GM23248 (cell line): ENCODE data around the gene ABCA1. TPM values are rescaled to one million over a fixed set of nuclear protein-coding genes. Genes with fewer than 3 reads are reported as not detected.

Experiments used
- DNase-seq: peaks from one replicate; pipeline ENCODE4 v3.0.0-alpha.2; 2015
- H2AFZ ChIP-seq: fragments of 200-600 bp; sonication (generic); 2 replicates; pipeline ENCODE4 v1.6.1; 2016; ENCODE audit warnings: antibody characterized with exemption
- H3F3A ChIP-seq: fragments of 200-600 bp; sonication (generic); 2 replicates; pipeline ENCODE4 v1.6.1; 2016; ENCODE audit warnings: mild to moderate bottlenecking, antibody characterized with exemption, mixed run types; ENCODE audit not compliant: insufficient read depth
- H3K27ac ChIP-seq: fragments of 200-600 bp; sonication (generic); 2 replicates; pipeline ENCODE4 v1.5.1; 2016; ENCODE audit warnings: mild to moderate bottlenecking
- H3K27me3 ChIP-seq: fragments of 200-600 bp; sonication (generic); replicated peaks from 2 replicates; pipeline ENCODE4 v1.6.1; 2016; ENCODE audit warnings: mild to moderate bottlenecking; ENCODE audit not compliant: insufficient read depth
- H3K36me3 ChIP-seq: fragments of 200-600 bp; sonication (generic); 2 replicates; pipeline ENCODE4 v1.6.1; 2016; ENCODE audit warnings: low read depth, mild to moderate bottlenecking
- H3K4me1 ChIP-seq: fragments of 200-600 bp; sonication (generic); 2 replicates; pipeline ENCODE4 v1.6.1; 2016; ENCODE audit warnings: mild to moderate bottlenecking; ENCODE audit not compliant: insufficient read depth
- H3K4me2 ChIP-seq: fragments of 200-600 bp; sonication (generic); one replicate; pipeline ENCODE4 v1.6.1; 2016; ENCODE audit warnings: mild to moderate bottlenecking; ENCODE audit not compliant: unreplicated experiment
- H3K4me3 ChIP-seq: fragments of 200-600 bp; sonication (generic); 2 replicates; pipeline ENCODE4 v1.5.1; 2016; ENCODE audit warnings: mild to moderate bottlenecking
- H3K79me2 ChIP-seq: fragments of 200-600 bp; sonication (generic); 2 replicates; pipeline ENCODE4 v1.6.1; 2016; ENCODE audit warnings: mild to moderate bottlenecking; ENCODE audit not compliant: insufficient read depth
- H3K9ac ChIP-seq: fragments of 200-600 bp; sonication (generic); 2 replicates; pipeline ENCODE4 v1.6.1; 2016; ENCODE audit warnings: mild to moderate bottlenecking
- H3K9me2 ChIP-seq: fragments of 200-600 bp; sonication (generic); 2 replicates; pipeline ENCODE4 v1.6.1; 2016; ENCODE audit warnings: mixed run types, mild to moderate bottlenecking, moderate library complexity; ENCODE audit not compliant: insufficient read depth
- H3K9me3 ChIP-seq: fragments of 200-600 bp; sonication (generic); one replicate; pipeline ENCODE4 v1.6.1; 2017; ENCODE audit warnings: low read depth
- H4K20me1 ChIP-seq: fragments of 200-600 bp; sonication (generic); 2 replicates; pipeline ENCODE4 v1.6.0; 2016; ENCODE audit not compliant: insufficient read depth
- EZH2 ChIP-seq: fragments of 200-600 bp; sonication (generic); IDR thresholded peaks from 2 replicates; pipeline ENCODE4 v1.6.1; 2018; ENCODE audit warnings: antibody characterized with exemption, mild to moderate bottlenecking; ENCODE audit not compliant: insufficient read depth, poor library complexity, severe bottlenecking
- EZH2phosphoT487 ChIP-seq: fragments of 200-600 bp; sonication (generic); IDR thresholded peaks from 2 replicates; pipeline ENCODE4 v1.6.1; 2018; ENCODE audit warnings: antibody characterized with exemption, moderate library complexity, mild to moderate bottlenecking, low read depth; ENCODE audit not compliant: insufficient read depth
- WGBS, 2 experiments: methylation state at CpG; one replicate each; pipeline ENCODE4 v1.1.6; 2015 to 2017; ENCODE audit warnings: low lambda C conversion rate in 2 of 2, low coverage in 1 of 2; ENCODE audit errors: missing lambda C conversion rate in 2 of 2; 5-methylcytosine and 5-hydroxymethylcytosine counted together
- in situ Hi-C: fragments of 300-500 bp; cut with MboI; formaldehyde crosslinking; loops from 2 replicates; pipeline ENCODE4 v1.15.0; 2020
- polyA plus RNA-seq: library from polyadenylated mRNA; unstranded; fragments of >200 nt; fragmentation: Nextera tagmentation; extraction: Ambion mirVana; gene quantifications from 2 replicates; pipeline ENCODE4 v1.2.1, GENCODE V29; 2016
- total RNA-seq: library from RNA; depleted of rRNA; stranded (reverse); fragments of >200 nt; shearing (Covaris generic); gene quantifications from 2 replicates; pipeline ENCODE4 v1.2.3, GENCODE V29; 2014

ABCA1 gene
- total and polyA plus RNA-seq, 2 experiments from 2014 or later: 6.8 to 15.9 TPM

DNA sequence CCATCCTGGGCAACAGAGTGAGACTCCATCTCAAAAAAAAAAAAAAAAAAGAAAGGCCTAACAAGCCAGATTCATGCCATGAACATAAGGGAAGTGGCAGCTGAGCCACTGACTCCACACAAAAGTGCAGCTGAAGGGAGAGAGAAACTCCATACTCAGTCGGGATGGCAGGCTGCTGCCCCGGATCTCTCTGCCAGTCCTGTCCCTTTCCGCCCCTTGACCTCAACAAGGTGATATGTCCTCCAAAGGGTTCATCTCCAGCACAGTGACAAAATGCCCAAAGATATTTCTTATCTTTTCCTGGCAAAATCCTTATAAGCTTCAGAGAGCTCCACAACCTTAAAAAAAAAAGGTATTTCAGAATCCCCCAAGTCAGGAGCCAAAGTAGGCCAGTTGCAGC, 52.6 kb downstream of the ABCA1 start:
- Histone ChIP-seq H3K9me3 (no peaks in the 10 kb centered on the region), H3K79me2 (no peaks in the 10 kb centered on the region), H3K27me3 (no peaks in the 10 kb centered on the region), H3K9me2 (no peaks in the 10 kb centered on the region), H3K27ac (no peak overlapping the region), H3F3A (peaks cover 32% of the 10 kb centered on the region), H3K9ac (no peak overlapping the region), H3K4me1 (peaks cover 36% of the 10 kb centered on the region), H3K4me3 (no peak overlapping the region), H3K4me2 (no peak overlapping the region), H3K36me3 (no peaks in the 10 kb centered on the region), H2AFZ (no peak overlapping the region), H4K20me1 (no peaks in the 10 kb centered on the region)
- WGBS, 2 experiments: 96 to 100% methylated on average over 3 of the region's 3 CpGs
- in situ Hi-C loops: no loop called here
- no peak for TF ChIP-seq EZH2
- TF ChIP-seq EZH2phosphoT487: no peak
- no peak for DNase-seq

- in situ Hi-C loops: no loop called here
- Histone ChIP-seq H3K9me3 (no peaks in the 10 kb centered on the region), H3K27ac (peak overlapping the region; percentile 87), H3K27me3 (no peaks in the 10 kb centered on the region), H3K4me2 (peak overlapping the region; percentile 52), H2AFZ (peak overlapping the region; percentile 15; the same call in 1 of the 2 replicates), H4K20me1 (no peaks in the 10 kb centered on the region), H3K9me2 (no peaks in the 10 kb centered on the region), H3F3A (peaks cover 21% of the 10 kb centered on the region), H3K36me3 (no peaks in the 10 kb centered on the region), H3K9ac (peak overlapping the region; percentile 65), H3K4me1 (peaks cover 37% of the 10 kb centered on the region), H3K4me3 (no peak overlapping the region), H3K79me2 (no peaks in the 10 kb centered on the region)
- TF ChIP-seq EZH2phosphoT487 (no peak), EZH2 (no peak)
- DNase-seq: no peak
- WGBS, 2 experiments: 50 to 56% methylated on average over 3 of the region's 3 CpGs
Measured at GRCh38 chr9:104873489-104873850, 54.5 kb downstream of the ABCA1 start.

DNA sequence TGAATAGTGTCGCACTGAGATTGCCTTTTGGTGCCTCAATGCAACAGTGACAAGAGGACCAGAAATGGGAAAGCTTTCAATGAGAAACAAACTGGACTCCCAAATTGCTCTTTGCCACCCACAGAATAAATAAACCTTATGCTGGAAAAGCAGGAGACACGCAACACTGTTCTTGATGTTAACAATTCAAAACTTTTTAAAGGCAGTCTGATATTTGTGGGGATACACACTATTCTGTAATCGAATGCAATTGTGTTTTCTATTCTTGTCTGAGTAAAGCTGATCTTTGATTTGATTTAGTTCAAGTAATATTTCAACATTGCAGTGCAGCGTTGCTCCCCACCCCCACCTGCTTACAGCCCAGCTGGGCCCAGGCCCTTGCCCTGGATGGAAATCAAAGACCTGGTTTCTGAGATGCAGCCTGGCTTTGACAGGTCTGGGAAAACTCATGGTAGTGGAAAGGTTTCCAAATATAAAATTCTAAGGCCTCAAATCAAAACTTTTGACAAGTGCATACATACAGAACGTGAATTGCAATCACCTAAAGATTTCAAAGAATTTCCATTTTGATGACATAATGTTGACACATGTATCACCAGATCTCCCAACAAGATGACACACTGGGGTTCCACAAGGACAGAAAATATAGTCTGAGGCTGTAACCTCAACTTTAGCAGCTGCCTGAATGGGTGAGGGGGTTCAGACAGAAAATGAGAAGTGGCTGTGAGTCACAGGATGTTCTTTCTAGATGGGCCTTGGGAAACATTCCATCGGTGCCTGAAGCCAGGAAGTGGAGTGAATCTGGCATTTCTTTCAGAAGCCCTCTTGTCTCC, 55.1 kb downstream of the ABCA1 start:
- in situ Hi-C loops: no loop called here
- TF ChIP-seq EZH2phosphoT487 (no peak), EZH2 (no peak)
- WGBS, 2 experiments: 32 to 36% methylated on average over 6 of the region's 6 CpGs
- H3F3A ChIP-seq: peaks cover 21% of the 10 kb centered on the region
- peak; percentile 95 for DNase-seq
- peak overlapping the region; percentile 15; the same call in 1 of the 2 replicates for H2AFZ ChIP-seq
- H4K20me1 ChIP-seq: no peaks in the 10 kb centered on the region
- H3K4me3 ChIP-seq: no peak overlapping the region; the same call in 1 of the 2 replicates
- no peaks in the 10 kb centered on the region for H3K36me3 ChIP-seq
- no peaks in the 10 kb centered on the region for H3K27me3 ChIP-seq
- H3K4me1 ChIP-seq: peaks cover 39% of the 10 kb centered on the region
- H3K4me2 ChIP-seq: peak overlapping the region; percentile 52
- no peaks in the 10 kb centered on the region for H3K9me2 ChIP-seq
- H3K9ac ChIP-seq: peak overlapping the region; percentile 65
- H3K79me2 ChIP-seq: no peaks in the 10 kb centered on the region
- H3K27ac ChIP-seq: peak overlapping the region; percentile 87
- no peaks in the 10 kb centered on the region for H3K9me3 ChIP-seq

GRCh38 chr9:104871961-104872527, 55.9 kb downstream of the ABCA1 start:
- H4K20me1 ChIP-seq: no peaks in the 10 kb centered on the region
- H3K4me2 ChIP-seq: no peak overlapping the region
- DNase-seq: no peak
- in situ Hi-C loops: no loop called here
- H2AFZ ChIP-seq: no peak overlapping the region
- peaks cover 24% of the 10 kb centered on the region for H3F3A ChIP-seq
- H3K79me2 ChIP-seq: no peaks in the 10 kb centered on the region
- H3K9ac ChIP-seq: no peak overlapping the region
- H3K27me3 ChIP-seq: no peaks in the 10 kb centered on the region
- 93 to 96% methylated on average over 5 of the region's 5 CpGs for WGBS, 2 experiments
- no peaks in the 10 kb centered on the region for H3K36me3 ChIP-seq
- no peak for TF ChIP-seq EZH2
- no peak for TF ChIP-seq EZH2phosphoT487
- no peak overlapping the region for H3K4me3 ChIP-seq
- no peaks in the 10 kb centered on the region for H3K9me2 ChIP-seq
- no peak overlapping the region for H3K27ac ChIP-seq
- peaks cover 39% of the 10 kb centered on the region for H3K4me1 ChIP-seq
- no peaks in the 10 kb centered on the region for H3K9me3 ChIP-seq
